Glutamatergic neuron (in vitro differentiated cells): ENCODE results near the gene CECR2. TPM values are rescaled to one million over a fixed set of nuclear protein-coding genes. Genes with fewer than 3 reads are reported as not detected.

Experiments
- DNase-seq: peaks from one replicate; pipeline ENCODE4 v3.0.0; 2022
- H3K27ac Mint-ChIP-seq: one replicate; pipeline ENCODE4 v1.8.0; 2020; ENCODE audit warnings: mild to moderate bottlenecking, mixed read lengths, inconsistent platforms; ENCODE audit not compliant: unreplicated experiment
- H3K27me3 Mint-ChIP-seq: one replicate; pipeline ENCODE4 v1.8.0; 2020; ENCODE audit warnings: mild to moderate bottlenecking, moderate library complexity, mixed read lengths, inconsistent platforms; ENCODE audit not compliant: unreplicated experiment
- H3K36me3 Mint-ChIP-seq: one replicate; pipeline ENCODE4 v1.8.0; 2020; ENCODE audit warnings: mild to moderate bottlenecking, mixed read lengths, inconsistent platforms; ENCODE audit not compliant: unreplicated experiment
- H3K4me1 Mint-ChIP-seq: one replicate; pipeline ENCODE4 v1.8.0; 2020; ENCODE audit warnings: mild to moderate bottlenecking, low read depth, mixed read lengths, inconsistent platforms; ENCODE audit not compliant: unreplicated experiment
- H3K4me3 Mint-ChIP-seq: one replicate; pipeline ENCODE4 v1.8.0; 2020; ENCODE audit warnings: mild to moderate bottlenecking, mixed read lengths, inconsistent platforms; ENCODE audit not compliant: unreplicated experiment
- H3K9me3 Mint-ChIP-seq: one replicate; pipeline ENCODE4 v1.8.0; 2020; ENCODE audit warnings: mild to moderate bottlenecking, moderate library complexity, mixed read lengths, inconsistent platforms; ENCODE audit not compliant: unreplicated experiment
- CTCF ChIP-seq: fragments of 200-600 bp; sonication (generic); IDR thresholded peaks from one replicate; pipeline ENCODE4 v1.5.0; 2021; ENCODE audit not compliant: partially characterized antibody, unreplicated experiment
- total RNA-seq: library from RNA; stranded (reverse); fragmentation: NEBNext Ultra II Directional; extraction: Animal tissue kit (Norgen Biotek cat#: 25700); gene quantifications from one replicate; pipeline ENCODE4 v1.2.1, GENCODE V29; 2021; ENCODE audit not compliant: unreplicated experiment

The CECR2 gene
- total RNA-seq, 1 donor from 2014 or later: 178 TPM

GRCh38 chr22:17586831-17587440, 217.7 kb downstream of the CECR2 start:
- Mint-ChIP-seq H3K27ac (peak overlapping the region; percentile 87), H3K4me1 (peaks cover 12% of the 10 kb centered on the region), H3K4me3 (no peak overlapping the region), H3K9me3 (peaks cover 7% of the 10 kb centered on the region), H3K36me3 (no peaks in the 10 kb centered on the region), H3K27me3 (peaks cover 4% of the 10 kb centered on the region)
- no peak for DNase-seq
- TF ChIP-seq CTCF: no peak

DNA sequence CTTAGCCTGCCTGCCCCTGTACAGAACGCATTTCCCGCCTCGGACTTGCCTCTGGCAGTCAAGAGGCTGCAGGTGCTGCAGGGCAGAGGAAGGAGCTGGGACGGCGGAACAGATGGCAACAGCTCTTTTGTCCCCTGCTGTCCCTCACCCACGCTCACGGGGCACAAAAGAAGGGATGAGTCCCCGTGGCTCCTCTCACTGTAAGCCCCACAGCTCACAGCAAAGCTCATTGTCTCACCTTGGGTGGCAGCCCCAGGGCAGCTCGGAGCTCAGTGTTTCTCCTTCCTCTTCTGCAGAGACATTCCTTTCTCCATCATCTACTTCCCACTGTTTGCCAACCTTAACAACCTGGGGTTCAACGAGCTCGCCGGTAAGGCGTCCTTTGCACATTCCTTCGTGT, 218.4 kb downstream of the CECR2 start:
- DNase-seq: no peak
- Mint-ChIP-seq H3K27ac (peak overlapping the region; percentile 87), H3K4me1 (peaks cover 15% of the 10 kb centered on the region), H3K9me3 (peaks cover 6% of the 10 kb centered on the region), H3K27me3 (peaks cover 4% of the 10 kb centered on the region), H3K36me3 (no peaks in the 10 kb centered on the region), H3K4me3 (peak overlapping the region; percentile 55)
- no peak for TF ChIP-seq CTCF

DNA sequence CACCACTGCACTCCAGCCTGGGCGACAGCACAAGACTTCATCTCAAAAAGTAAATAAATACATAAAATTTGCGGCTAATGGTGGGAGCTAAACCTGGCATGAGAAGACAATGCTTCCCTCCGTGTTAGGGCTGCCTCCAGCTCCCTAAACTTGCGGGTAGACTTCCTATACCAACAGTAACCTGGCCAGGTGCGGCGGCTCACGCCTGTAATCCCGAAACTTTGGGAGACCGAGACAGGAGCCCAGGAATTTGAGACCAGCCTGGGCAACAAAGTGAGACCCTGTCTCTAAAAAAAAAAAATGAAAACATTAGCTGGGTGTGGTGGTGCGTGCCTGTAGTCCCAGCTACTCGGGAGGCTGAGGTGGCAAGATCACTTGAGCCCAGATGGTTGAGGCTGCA, 219.3 kb downstream of the CECR2 start:
- no peak for TF ChIP-seq CTCF
- peaks cover 6% of the 10 kb centered on the region for H3K9me3 Mint-ChIP-seq
- no peaks in the 10 kb centered on the region for H3K36me3 Mint-ChIP-seq
- H3K27me3 Mint-ChIP-seq: peaks cover 4% of the 10 kb centered on the region
- DNase-seq: no peak
- peak overlapping the region; percentile 43 for H3K27ac Mint-ChIP-seq
- peaks cover 15% of the 10 kb centered on the region for H3K4me1 Mint-ChIP-seq
- H3K4me3 Mint-ChIP-seq: no peak overlapping the region

GRCh38 chr22:17589810-17590375, 220.6 kb downstream of the CECR2 start:
- TF ChIP-seq CTCF: no peak
- DNase-seq: no peak
- Mint-ChIP-seq H3K4me3 (no peak overlapping the region), H3K36me3 (no peaks in the 10 kb centered on the region), H3K9me3 (peaks cover 6% of the 10 kb centered on the region), H3K27ac (peak overlapping the region; percentile 62), H3K27me3 (peaks cover 6% of the 10 kb centered on the region), H3K4me1 (peaks cover 15% of the 10 kb centered on the region)

- H3K4me3 Mint-ChIP-seq: no peak overlapping the region
- H3K36me3 Mint-ChIP-seq: no peaks in the 10 kb centered on the region
- TF ChIP-seq CTCF: no peak
- peaks cover 6% of the 10 kb centered on the region for H3K27me3 Mint-ChIP-seq
- no peak overlapping the region for H3K27ac Mint-ChIP-seq
- DNase-seq: no peak
- peaks cover 6% of the 10 kb centered on the region for H3K9me3 Mint-ChIP-seq
- peaks cover 15% of the 10 kb centered on the region for H3K4me1 Mint-ChIP-seq
Observed at GRCh38 chr22:17590586-17590985, 221.3 kb downstream of the CECR2 start.
